ENCODE data around the gene ARL1. TPM values are rescaled to one million over a fixed set of nuclear protein-coding genes. Genes with fewer than 3 reads are reported as not detected.

The ARL1 gene
- total and polyA plus RNA-seq, 2 of the 8 experiments (the other 6 are each of a cell fraction or from before 2014, with no cell fraction given) = 28.9 to 75.2 TPM

- H4K91ac ChIP-seq (replicated peaks; ENCODE audit: insufficient read length, low read length) = no peak overlapping the region
- no peak overlapping the region for H2BK20ac ChIP-seq (ENCODE audit: low read length)
- no peak overlapping the region for H3K27ac ChIP-seq (ENCODE audit: low read depth, low read length)
- H2BK5ac ChIP-seq (ENCODE audit: low read depth, low read length) = no peak overlapping the region
- no peak overlapping the region for H3K23ac ChIP-seq (ENCODE audit: insufficient read length)
- no peaks in the 10 kb centered on the region for H3K79me2 ChIP-seq (ENCODE audit: control insufficient read depth in 1 of 2, insufficient read depth in 2 of 2, low read length in 2 of 2)
- H3K36me3 ChIP-seq (ENCODE audit: control insufficient read depth in 2 of 4, insufficient read depth in 4 of 4, low read length in 3 of 4) = peaks cover 23 to 69% (median 49%) of the 10 kb centered on the region in 4 experiments
- H4K20me1 ChIP-seq (replicated peaks in 1 of 2; ENCODE audit: control insufficient read depth in 1 of 2, insufficient read depth in 2 of 2, low read length in 2 of 2) = no peaks in the 10 kb centered on the region
- no peak overlapping the region for H3K4me3 ChIP-seq (ENCODE audit: extremely low read depth in 1 of 4, insufficient read depth in 2 of 4, low read depth in 3 of 4, low read length in 4 of 4)
- no peak overlapping the region for H2BK120ac ChIP-seq (replicated peaks; ENCODE audit: low read depth, low read length)
- POLR2A ChIA-PET (ENCODE audit: partially characterized antibody) = no interaction called here
- H3K4me2 ChIP-seq (ENCODE audit: insufficient read depth in 1 of 2, low read depth in 2 of 2, low read length in 2 of 2) = no peak overlapping the region
- no peak overlapping the region for H2AFZ ChIP-seq (ENCODE audit: low read length)
- CTCF ChIA-PET (ENCODE audit: partially characterized antibody) = no interaction called here
- H3K23me2 ChIP-seq (ENCODE audit: low read depth, low read length) = no peaks in the 10 kb centered on the region
- H3K79me1 ChIP-seq (ENCODE audit: low read depth, low read length) = no peaks in the 10 kb centered on the region
- FAIRE-seq = no peak
- H4K8ac ChIP-seq (ENCODE audit: extremely low read depth, insufficient read depth, low read length) = no peak overlapping the region
- H3K9me3 ChIP-seq (ENCODE audit: insufficient read depth in 2 of 2, low read depth in 1 of 2, low read length in 1 of 2) = no peaks in the 10 kb centered on the region
- no peaks in the 10 kb centered on the region for H3K4me1 ChIP-seq (replicated peaks in 1 of 4; ENCODE audit: control insufficient read depth in 3 of 4, insufficient read depth in 4 of 4, low read length in 3 of 4)
- no peak overlapping the region for H2AK5ac ChIP-seq (ENCODE audit: low read depth, low read length)
- no peaks in the 10 kb centered on the region for H3K27me3 ChIP-seq (replicated peaks in 1 of 4; ENCODE audit: control insufficient read depth in 3 of 4, extremely low read depth in 1 of 4, insufficient read depth in 3 of 4, low read length in 3 of 4)
- WGBS, 2 experiments (ENCODE audit: extremely low coverage in 1 of 2, insufficient coverage in 1 of 2, insufficient read length in 1 of 2, insufficient replicate concordance in 2 of 2, low coverage in 1 of 2, low lambda C conversion rate in 2 of 2, missing lambda C conversion rate in 1 of 2) = 89% methylated on average over 3 of the region's 3 CpGs; no CpG with 5 or more reads in 1 of the 2 experiments
- no peak overlapping the region for H3K18ac ChIP-seq (ENCODE audit: extremely low read depth, low read length)
- TF ChIP-seq KDM4A (IDR thresholded peaks at IDR 0.05; ENCODE audit: low read depth, low read length, severe bottlenecking) (no peak), RAD21 (IDR thresholded peaks at IDR 0.05 in 1 of 2, conservative IDR thresholded peaks at IDR 0.05 in 1 of 2; ENCODE audit: low read depth in 2 of 2, low read length in 2 of 2) (no peak), FOSL1 (IDR thresholded peaks at IDR 0.05; ENCODE audit: insufficient read depth, low read depth, low read length) (no peak), ATF2 (IDR thresholded peaks at IDR 0.05; ENCODE audit: low read length) (no peak), HDAC6 (IDR thresholded peaks at IDR 0.05; ENCODE audit: low read depth, low read length) (no peak), SP2 (IDR thresholded peaks at IDR 0.05; ENCODE audit: low read length) (no peak), GABPA (IDR thresholded peaks at IDR 0.05; ENCODE audit: borderline replicate concordance, insufficient read depth, low read length) (no peak), CBX8 (IDR thresholded peaks at IDR 0.05; ENCODE audit: borderline replicate concordance, low read depth, low read length) (no peak), HDAC2 (IDR thresholded peaks at IDR 0.05; ENCODE audit: borderline replicate concordance in 1 of 2, low read depth in 2 of 2, low read length in 2 of 2) (no peak), RNF2 (IDR thresholded peaks at IDR 0.05; ENCODE audit: borderline replicate concordance, low read depth, low read length, missing control alignments, poor library complexity, severe bottlenecking) (no peak)
- no peak overlapping the region for H3K14ac ChIP-seq (ENCODE audit: insufficient read length)
- no peak overlapping the region for H2BK15ac ChIP-seq (ENCODE audit: low read length)
- no peak overlapping the region for H3K9ac ChIP-seq (replicated peaks in 1 of 4; ENCODE audit: extremely low read depth in 1 of 4, low read depth in 3 of 4, low read length in 3 of 4)
- no peak overlapping the region for H3K4ac ChIP-seq (replicated peaks; ENCODE audit: insufficient read length, low read depth, low read length)
- no peak overlapping the region for H3K56ac ChIP-seq (replicated peaks; ENCODE audit: insufficient read length, low read depth, low read length)
- no peak overlapping the region for H4K5ac ChIP-seq (ENCODE audit: insufficient read length, low read depth, low read length)
- H2BK12ac ChIP-seq (ENCODE audit: low read depth, low read length) = no peak overlapping the region
- DNase-seq (ENCODE audit: low read depth in 1 of 2, low spot score in 2 of 2) = no peak
Observed at GRCh38 chr12:101343893-101344292, 63.7 kb downstream of the ARL1 start.
